ENCODE data around the gene ASPN. TPM values are rescaled to one million over a fixed set of nuclear protein-coding genes. Genes with fewer than 3 reads are reported as not detected.

ASPN gene
- total RNA-seq, 1 experiment from 2014 or later = not detected

DNA sequence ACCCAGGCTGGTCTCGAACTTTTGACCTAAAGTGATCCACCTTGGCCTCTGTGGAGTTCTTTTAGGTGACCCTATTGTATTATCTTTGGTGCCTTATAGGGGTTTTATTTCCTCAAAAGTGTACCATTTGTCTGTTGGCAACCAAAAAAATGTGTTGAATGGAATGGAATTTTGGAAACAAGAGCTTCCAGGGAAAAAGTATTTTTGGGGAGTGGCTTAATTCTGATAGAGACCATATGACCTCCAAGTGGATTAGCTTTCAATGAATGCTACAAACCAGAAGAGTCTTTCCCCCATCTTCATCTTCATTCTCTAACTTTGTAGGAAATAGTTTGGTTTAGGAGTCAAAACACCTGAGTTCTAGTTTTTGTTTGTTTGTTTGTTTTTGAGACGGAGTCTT is 74.5 kb downstream of the ASPN start:
- Histone ChIP-seq H3K27me3 (replicated peaks) (no peaks in the 10 kb centered on the region), H3K4me1 (replicated peaks) (no peaks in the 10 kb centered on the region), H3K27ac (no peak overlapping the region), H3K36me3 (no peaks in the 10 kb centered on the region), H3K9me3 (replicated peaks) (no peaks in the 10 kb centered on the region), H3K4me3 (no peak overlapping the region)
- DNase-seq (ENCODE audit: low read depth in 1 of 2, low spot score in 2 of 2) = no peak

DNA sequence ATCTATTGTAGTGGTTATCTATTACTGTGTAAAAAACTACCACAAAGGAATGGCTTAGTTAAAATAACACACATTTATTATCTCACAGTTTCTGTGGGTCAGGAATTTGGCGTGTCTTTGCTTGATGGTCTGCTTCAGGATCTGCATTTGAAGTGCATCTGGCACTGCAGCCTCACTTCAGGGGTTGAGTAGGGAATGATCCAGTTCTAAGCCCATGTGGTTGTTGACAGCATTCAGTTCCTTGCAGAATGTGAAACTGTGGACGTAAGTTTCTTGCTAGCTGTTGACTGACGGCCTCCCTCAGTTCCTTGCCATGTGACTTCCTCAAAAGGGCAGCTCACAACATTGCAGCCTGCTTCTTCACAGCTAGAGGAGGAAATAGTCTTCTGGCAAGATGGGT is 75.8 kb downstream of the ASPN start:
- no peaks in the 10 kb centered on the region for H3K27me3 ChIP-seq (replicated peaks)
- DNase-seq (ENCODE audit: low read depth in 1 of 2, low spot score in 2 of 2) = no peak
- no peaks in the 10 kb centered on the region for H3K36me3 ChIP-seq
- H3K4me1 ChIP-seq (replicated peaks) = no peaks in the 10 kb centered on the region
- no peak overlapping the region for H3K4me3 ChIP-seq
- no peak overlapping the region for H3K27ac ChIP-seq
- H3K9me3 ChIP-seq (replicated peaks) = no peaks in the 10 kb centered on the region

Other genes starting within 250 kb of the ASPN start
- 172 and 186 TPM in 2 replicates for gene IARS1, start 188.8 kb downstream of the ASPN start, total RNA-seq (2014; rRNA removed; shearing (Covaris generic))
- gene NOL8, start 157.2 kb downstream of the ASPN start, total RNA-seq (2014; rRNA removed; shearing (Covaris generic)) = 16.3 and 25.1 TPM in 2 replicates
- gene CENPP, start 156.6 kb downstream of the ASPN start, total RNA-seq (2014; rRNA removed; shearing (Covaris generic)) = 9.6 and 11.0 TPM in 2 replicates
- gene OGN, start 77.9 kb downstream of the ASPN start, total RNA-seq (2014; rRNA removed; shearing (Covaris generic)) = not detected in 2 replicates
- gene OMD, start 58.0 kb downstream of the ASPN start, total RNA-seq (2014; rRNA removed; shearing (Covaris generic)) = 0.37 and 0.81 TPM in 2 replicates
- gene ECM2, start 53.5 kb upstream of the ASPN start, total RNA-seq (2014; rRNA removed; shearing (Covaris generic)) = 2.2 and 4.9 TPM in 2 replicates
- 8.5 and 13.2 TPM in 2 replicates for gene IPPK, start 187.6 kb upstream of the ASPN start, total RNA-seq (2014; rRNA removed; shearing (Covaris generic))